ENCODE measurements around the gene MAEL.

MAEL gene

DNA sequence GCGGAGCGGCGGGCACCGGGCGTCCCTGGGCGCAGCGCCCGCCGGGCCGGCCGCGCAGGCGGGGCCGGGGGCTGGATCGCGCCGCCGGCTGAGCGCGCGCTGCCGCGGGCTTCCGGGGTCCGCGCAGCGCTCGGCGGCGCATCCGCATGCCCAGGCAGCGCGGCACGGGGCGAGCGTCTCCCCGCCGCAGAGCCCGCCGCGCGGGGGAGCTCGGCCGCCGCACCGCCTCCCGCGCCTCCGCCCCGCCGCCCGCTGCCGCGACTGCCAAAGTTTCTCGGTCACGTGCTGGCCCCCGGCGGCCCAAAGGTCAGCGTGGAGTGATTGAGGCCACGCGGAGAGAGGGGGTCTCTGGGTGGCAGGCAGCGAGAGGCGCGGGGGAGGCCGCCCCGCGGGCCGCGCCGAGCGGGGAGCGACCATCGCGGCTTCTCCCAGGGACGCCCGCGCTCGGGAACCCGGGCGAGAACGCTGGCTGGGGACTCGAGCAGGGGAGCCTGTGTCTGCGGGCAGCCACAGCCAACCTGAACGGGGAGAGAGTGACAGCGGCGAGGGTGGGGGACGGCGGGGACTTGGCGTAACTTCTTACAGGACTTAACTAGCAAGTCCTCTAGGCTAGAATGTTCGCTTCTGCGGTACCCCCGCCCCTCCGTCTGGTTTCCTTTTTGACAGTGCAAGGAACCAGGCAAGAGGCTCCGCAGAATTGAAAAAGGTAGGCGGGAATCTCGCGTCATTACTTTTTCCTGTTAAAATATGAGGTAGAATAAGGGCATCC, 13.5 kb upstream of the MAEL start, which contains the start of gene ILDR2 (continued):
- no peak for TF ChIP-seq ZNF214 (tag by site-specific recombination; IDR thresholded peaks at IDR 0.05; ENCODE audit: borderline replicate concordance)
- no peak for TF ChIP-seq ZNF610 (tag by site-specific recombination; IDR thresholded peaks at IDR 0.05; ENCODE audit: borderline replicate concordance)
- TF ChIP-seq, protein P1, sequence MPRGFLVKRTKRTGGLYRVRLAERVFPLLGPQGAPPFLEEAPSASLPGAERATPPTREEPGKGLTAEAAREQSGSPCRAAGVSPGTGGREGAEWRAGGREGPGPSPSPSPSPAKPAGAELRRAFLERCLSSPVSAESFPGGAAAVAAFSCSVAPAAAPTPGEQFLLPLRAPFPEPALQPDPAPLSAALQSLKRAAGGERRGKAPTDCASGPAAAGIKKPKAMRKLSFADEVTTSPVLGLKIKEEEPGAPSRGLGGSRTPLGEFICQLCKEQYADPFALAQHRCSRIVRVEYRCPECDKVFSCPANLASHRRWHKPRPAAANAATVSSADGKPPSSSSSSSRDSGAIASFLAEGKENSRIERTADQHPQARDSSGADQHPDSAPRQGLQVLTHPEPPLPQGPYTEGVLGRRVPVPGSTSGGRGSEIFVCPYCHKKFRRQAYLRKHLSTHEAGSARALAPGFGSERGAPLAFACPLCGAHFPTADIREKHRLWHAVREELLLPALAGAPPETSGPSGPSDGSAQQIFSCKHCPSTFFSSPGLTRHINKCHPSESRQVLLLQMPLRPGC (tag by site-specific recombination; IDR thresholded peaks at IDR 0.05) = no peak
- TF ChIP-seq ZNF140 (tag by site-specific recombination; IDR thresholded peaks at IDR 0.05) = no peak
- TF ChIP-seq MZF1 (tag by site-specific recombination; IDR thresholded peaks at IDR 0.05; ENCODE audit: borderline replicate concordance) = peak; percentile 62; the same call in 1 of the 2 replicates
- TF ChIP-seq ZNF785 (tag by site-specific recombination; IDR thresholded peaks at IDR 0.05) = no peak
- TF ChIP-seq ZNF112 (tag by site-specific recombination; IDR thresholded peaks at IDR 0.05) = no peak
- TF ChIP-seq BCL11B (tag by site-specific recombination; IDR thresholded peaks at IDR 0.05; ENCODE audit: low read depth) = no peak
- TF ChIP-seq ZNF677 (tag by site-specific recombination; IDR thresholded peaks at IDR 0.05) = no peak
- no peak for TF ChIP-seq ZNF391 (tag by site-specific recombination; IDR thresholded peaks at IDR 0.05; ENCODE audit: borderline replicate concordance, low read depth)
- TF ChIP-seq ZNF529 (tag by site-specific recombination; IDR thresholded peaks at IDR 0.05; ENCODE audit: insufficient replicate concordance) = no peak
- no peak for TF ChIP-seq GLI4 (tag by site-specific recombination; IDR thresholded peaks at IDR 0.05)
- TF ChIP-seq ZFP37 (tag by site-specific recombination; IDR thresholded peaks at IDR 0.05) = 0 out of 2 replicates have a peak, but pooled peaks have one; percentile 45
- no peak for TF ChIP-seq HOXD13 (CRISPR knock-in tag; IDR thresholded peaks at IDR 0.05; ENCODE audit: borderline replicate concordance)
- TF ChIP-seq PBX3 (CRISPR knock-in tag; IDR thresholded peaks at IDR 0.05) = no peak
- 0 out of 2 replicates have a peak, but pooled peaks have one; percentile 20 for TF ChIP-seq EGR2 (tag by site-specific recombination; IDR thresholded peaks at IDR 0.05; ENCODE audit: low read depth)
- TF ChIP-seq OSR2 (tag by site-specific recombination; IDR thresholded peaks at IDR 0.05) = no peak
- no peak for TF ChIP-seq ZNF394 (tag by site-specific recombination; IDR thresholded peaks at IDR 0.05; ENCODE audit: borderline replicate concordance)
- TF ChIP-seq ZNF561 (tag by site-specific recombination; IDR thresholded peaks at IDR 0.05; ENCODE audit: borderline replicate concordance) = peak; percentile 86; the same call in 1 of the 2 replicates
- no peak for TF ChIP-seq ZNF155 (tag by site-specific recombination; IDR thresholded peaks at IDR 0.05)
- TF ChIP-seq ZNF664 (tag by site-specific recombination; IDR thresholded peaks at IDR 0.05) = no peak
- TF ChIP-seq ZNF174 (tag by site-specific recombination; IDR thresholded peaks at IDR 0.05) = no peak
- TF ChIP-seq, protein P2, sequence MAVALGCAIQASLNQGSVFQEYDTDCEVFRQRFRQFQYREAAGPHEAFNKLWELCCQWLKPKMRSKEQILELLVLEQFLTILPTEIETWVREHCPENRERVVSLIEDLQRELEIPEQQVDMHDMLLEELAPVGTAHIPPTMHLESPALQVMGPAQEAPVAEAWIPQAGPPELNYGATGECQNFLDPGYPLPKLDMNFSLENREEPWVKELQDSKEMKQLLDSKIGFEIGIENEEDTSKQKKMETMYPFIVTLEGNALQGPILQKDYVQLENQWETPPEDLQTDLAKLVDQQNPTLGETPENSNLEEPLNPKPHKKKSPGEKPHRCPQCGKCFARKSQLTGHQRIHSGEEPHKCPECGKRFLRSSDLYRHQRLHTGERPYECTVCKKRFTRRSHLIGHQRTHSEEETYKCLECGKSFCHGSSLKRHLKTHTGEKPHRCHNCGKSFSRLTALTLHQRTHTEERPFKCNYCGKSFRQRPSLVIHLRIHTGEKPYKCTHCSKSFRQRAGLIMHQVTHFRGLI (tag by site-specific recombination; IDR thresholded peaks at IDR 0.05) = no peak; the same call in 1 of the 2 replicates
- TF ChIP-seq HOXC10 (CRISPR knock-in tag; IDR thresholded peaks at IDR 0.05) = no peak
- no peak for TF ChIP-seq ZNF280D (tag by site-specific recombination; IDR thresholded peaks at IDR 0.05)
- TF ChIP-seq ZBTB20 (tag by site-specific recombination; IDR thresholded peaks at IDR 0.05) = peak; percentile 72; the same call in 1 of the 2 replicates
- TF ChIP-seq ZNF473 (tag by site-specific recombination; IDR thresholded peaks at IDR 0.05) = no peak
- TF ChIP-seq ZBTB10 (tag by site-specific recombination; IDR thresholded peaks at IDR 0.05) = no peak
- TF ChIP-seq ZSCAN16 (tag by site-specific recombination; IDR thresholded peaks at IDR 0.05) = no peak
- no peak for TF ChIP-seq SCRT1 (tag by site-specific recombination; IDR thresholded peaks at IDR 0.05; ENCODE audit: borderline replicate concordance)

Data from HEK293 (cell line).